NCI-H510A treated with DMSO at 0.1 percent for 48 hours (cell line): ENCODE measurements around the gene ICE2.

Experiments
- DNase-seq: peaks from one replicate; lab custom pipeline; 2025; lab: John Stamatoyannopoulos, UW

ICE2 gene

GRCh38 chr15:60493166-60493565 is 14.2 kb upstream of the ICE2 start:
- DNase-seq, result no peak

- DNase-seq, result no peak
Observed at GRCh38 chr15:60486742-60487141, 7.8 kb upstream of the ICE2 start.

- DNase-seq, result no peak
Observed at GRCh38 chr15:60485365-60486055, 6.6 kb upstream of the ICE2 start.

- no peak for DNase-seq
Observed at GRCh38 chr15:60483042-60483441, 4.1 kb upstream of the ICE2 start.

GRCh38 chr15:60480888-60481287 is 1.9 kb upstream of the ICE2 start:
- no peak for DNase-seq

GRCh38 chr15:60480149-60480548 is 1.2 kb upstream of the ICE2 start:
- DNase-seq, result no peak

- DNase-seq, result peak; percentile 32
Observed at GRCh38 chr15:60479361-60480110, 594 bp upstream of the ICE2 start.

GRCh38 chr15:60477916-60478565 is 901 bp downstream of the ICE2 start:
- DNase-seq, result peak; percentile 15

- no peak for DNase-seq
Observed at GRCh38 chr15:60477164-60477563, 1.8 kb downstream of the ICE2 start.

- DNase-seq, result no peak
Observed at GRCh38 chr15:60476713-60477112, 2.2 kb downstream of the ICE2 start.

- DNase-seq, result no peak
Observed at GRCh38 chr15:60473135-60473534, 5.8 kb downstream of the ICE2 start.

- DNase-seq, result no peak
Observed at GRCh38 chr15:60471314-60471713, 7.6 kb downstream of the ICE2 start.

- no peak for DNase-seq
Observed at GRCh38 chr15:60469893-60470641, 8.9 kb downstream of the ICE2 start.

GRCh38 chr15:60464836-60465630 is 13.9 kb downstream of the ICE2 start:
- no peak for DNase-seq

- no peak for DNase-seq
Observed at GRCh38 chr15:60462027-60462426, 16.9 kb downstream of the ICE2 start.

- no peak for DNase-seq
Observed at GRCh38 chr15:60460931-60461330, 18.0 kb downstream of the ICE2 start.

- DNase-seq, result no peak
Observed at GRCh38 chr15:60458721-60459120, 20.2 kb downstream of the ICE2 start.

- DNase-seq, result no peak
Observed at GRCh38 chr15:60457985-60458384, 21.0 kb downstream of the ICE2 start.

- no peak for DNase-seq
Observed at GRCh38 chr15:60454824-60455223, 24.1 kb downstream of the ICE2 start.

GRCh38 chr15:60448668-60449360 is 30.1 kb downstream of the ICE2 start:
- DNase-seq, result no peak
